Erythroblast (primary cell): ENCODE measurements around the gene HTT-AS.

Experiments used
- DNase-seq, 2 experiments: peaks; one replicate each; lab custom pipeline; 2025; lab: John Stamatoyannopoulos, UW
- GATA1 ChIP-seq: IDR thresholded peaks from 2 replicates; pipeline ENCODE4 v1.6.1; 2011; ENCODE audit warnings: low read depth, mild to moderate bottlenecking, control low read depth, low read length, moderate library complexity
- POLR2A ChIP-seq: IDR thresholded peaks from 2 replicates; pipeline ENCODE4 v1.6.1; 2011; ENCODE audit warnings: mild to moderate bottlenecking, low read length

Gene HTT-AS

DNA sequence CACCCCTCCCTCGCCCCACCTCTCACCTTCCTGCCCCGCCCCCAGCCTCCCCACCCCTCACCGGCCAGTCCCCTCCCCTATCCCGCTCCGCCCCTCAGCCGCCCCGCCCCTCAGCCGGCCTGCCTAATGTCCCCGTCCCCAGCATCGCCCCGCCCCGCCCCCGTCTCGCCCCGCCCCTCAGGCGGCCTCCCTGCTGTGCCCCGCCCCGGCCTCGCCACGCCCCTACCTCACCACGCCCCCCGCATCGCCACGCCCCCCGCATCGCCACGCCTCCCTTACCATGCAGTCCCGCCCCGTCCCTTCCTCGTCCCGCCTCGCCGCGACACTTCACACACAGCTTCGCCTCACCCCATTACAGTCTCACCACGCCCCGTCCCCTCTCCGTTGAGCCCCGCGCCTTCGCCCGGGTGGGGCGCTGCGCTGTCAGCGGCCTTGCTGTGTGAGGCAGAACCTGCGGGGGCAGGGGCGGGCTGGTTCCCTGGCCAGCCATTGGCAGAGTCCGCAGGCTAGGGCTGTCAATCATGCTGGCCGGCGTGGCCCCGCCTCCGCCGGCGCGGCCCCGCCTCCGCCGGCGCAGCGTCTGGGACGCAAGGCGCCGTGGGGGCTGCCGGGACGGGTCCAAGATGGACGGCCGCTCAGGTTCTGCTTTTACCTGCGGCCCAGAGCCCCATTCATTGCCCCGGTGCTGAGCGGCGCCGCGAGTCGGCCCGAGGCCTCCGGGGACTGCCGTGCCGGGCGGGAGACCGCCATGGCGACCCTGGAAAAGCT lies at the start of gene HTT-AS, which contains the start of gene HTT:
HTT-AS (minus strand) TSS at position 461 of the 768 bp plus-strand sequence.
HTT (plus strand) TSS at position 604 of the 768 bp plus-strand sequence; CDS start at position 749, 145 bp downstream.
- TF ChIP-seq POLR2A (peak; percentile 63), GATA1 (no peak)
- DNase-seq, result peak; percentile 96 to 98

DNA sequence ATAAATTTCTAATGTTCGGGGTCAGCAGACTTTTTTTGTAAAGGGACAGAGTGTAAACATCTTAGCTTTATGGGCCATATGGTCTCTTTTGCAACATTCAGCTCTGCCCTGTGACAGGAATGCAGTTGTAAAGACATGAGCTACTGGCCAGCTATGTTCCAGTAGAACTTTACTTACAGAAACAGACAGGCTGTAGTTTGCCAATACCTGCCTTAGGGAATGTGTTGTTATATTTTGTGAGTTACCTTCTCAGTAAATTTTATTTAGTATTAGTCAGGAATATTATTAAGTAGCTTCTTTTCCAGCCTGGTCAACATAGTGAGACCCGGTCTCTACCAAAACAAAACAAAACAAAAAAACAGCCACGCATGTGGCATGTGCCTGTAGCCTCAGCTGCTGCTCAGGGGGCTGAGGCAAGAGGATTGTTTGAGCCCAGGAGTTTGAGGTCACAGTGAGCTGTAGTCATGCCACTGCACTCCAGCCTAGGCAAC lies 48.9 kb upstream of the HTT-AS start:
- no peak for DNase-seq
- no peak for TF ChIP-seq POLR2A

DNA sequence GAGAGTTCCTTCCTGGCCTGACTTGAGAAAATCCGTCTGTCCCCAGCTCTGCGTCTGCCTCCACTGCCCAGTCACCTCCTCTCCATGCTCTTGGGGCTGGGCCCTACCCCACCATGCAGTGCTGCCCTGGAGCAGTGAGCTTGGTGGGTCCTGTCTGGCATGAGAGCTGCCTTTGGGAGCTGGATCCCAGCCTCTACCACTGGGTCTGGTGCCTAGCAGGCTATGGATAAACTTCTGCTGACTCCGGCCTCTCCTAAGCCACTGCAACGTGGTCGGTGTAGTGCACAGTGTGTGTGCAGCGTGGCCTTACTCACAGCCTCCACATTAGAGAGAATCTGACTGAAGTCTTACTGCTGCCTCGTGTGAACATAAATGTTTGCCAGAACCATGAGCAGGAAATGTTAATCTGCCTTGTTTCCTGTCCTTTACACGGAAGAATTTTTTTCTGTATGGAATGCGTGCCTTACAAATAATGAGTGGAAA lies 47.8 kb upstream of the HTT-AS start:
- DNase-seq, result no peak
- TF ChIP-seq GATA1 (no peak), POLR2A (no peak)

DNA sequence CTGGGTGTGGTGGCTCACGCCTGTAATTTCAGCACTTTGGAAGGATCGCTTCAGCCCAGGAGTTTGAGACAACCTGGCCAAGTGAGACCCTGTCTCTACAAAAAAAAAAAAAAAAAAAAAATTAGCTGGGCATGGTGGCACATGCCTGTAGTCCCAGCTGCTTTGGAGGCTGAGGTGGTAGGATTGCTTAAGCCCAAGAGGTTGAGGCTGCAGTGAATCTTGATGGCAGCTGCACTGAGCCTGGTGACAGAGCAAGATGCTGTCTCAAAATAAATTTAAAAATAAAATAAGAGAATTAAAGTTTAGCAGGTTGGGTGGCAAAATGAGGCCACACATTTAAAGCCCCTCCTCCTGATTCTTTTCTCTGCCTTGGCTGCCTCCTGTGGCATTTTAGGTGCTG lies 47.3 kb upstream of the HTT-AS start:
- TF ChIP-seq POLR2A, result no peak
- TF ChIP-seq GATA1, result no peak
- DNase-seq, result no peak

DNA sequence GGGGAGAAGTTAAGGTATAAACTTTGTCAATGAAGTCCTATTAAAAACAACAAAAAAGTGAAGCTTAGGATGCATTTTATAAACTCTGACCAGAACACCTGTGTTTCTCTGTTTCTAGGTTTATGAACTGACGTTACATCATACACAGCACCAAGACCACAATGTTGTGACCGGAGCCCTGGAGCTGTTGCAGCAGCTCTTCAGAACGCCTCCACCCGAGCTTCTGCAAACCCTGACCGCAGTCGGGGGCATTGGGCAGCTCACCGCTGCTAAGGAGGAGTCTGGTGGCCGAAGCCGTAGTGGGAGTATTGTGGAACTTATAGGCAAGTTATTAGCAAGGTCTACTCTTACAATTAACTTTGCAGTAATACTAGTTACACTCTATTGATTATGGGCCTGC lies 46.8 kb upstream of the HTT-AS start:
- no peak for DNase-seq
- no peak for TF ChIP-seq POLR2A
- no peak for TF ChIP-seq GATA1

DNA sequence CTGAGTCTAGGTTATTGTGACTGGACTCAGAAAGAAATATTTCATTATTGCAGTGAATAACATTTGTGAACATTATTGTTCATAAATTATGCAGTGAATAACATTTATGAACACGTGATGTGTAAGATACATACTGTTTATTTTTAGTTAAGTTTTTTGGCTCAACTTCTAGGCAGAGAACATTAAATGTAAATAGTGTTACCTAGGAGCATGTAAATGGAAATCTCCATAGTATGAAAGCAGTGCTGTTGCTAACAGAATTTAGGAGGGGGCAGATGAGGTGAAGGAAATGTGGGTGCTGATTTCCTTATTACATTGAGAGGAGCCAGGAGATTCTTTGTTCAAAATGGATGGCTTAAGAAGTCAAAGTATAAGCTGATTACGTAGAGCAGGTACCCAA lies 45.1 kb upstream of the HTT-AS start:
- DNase-seq, result no peak
- TF ChIP-seq GATA1 (no peak), POLR2A (no peak)

DNA sequence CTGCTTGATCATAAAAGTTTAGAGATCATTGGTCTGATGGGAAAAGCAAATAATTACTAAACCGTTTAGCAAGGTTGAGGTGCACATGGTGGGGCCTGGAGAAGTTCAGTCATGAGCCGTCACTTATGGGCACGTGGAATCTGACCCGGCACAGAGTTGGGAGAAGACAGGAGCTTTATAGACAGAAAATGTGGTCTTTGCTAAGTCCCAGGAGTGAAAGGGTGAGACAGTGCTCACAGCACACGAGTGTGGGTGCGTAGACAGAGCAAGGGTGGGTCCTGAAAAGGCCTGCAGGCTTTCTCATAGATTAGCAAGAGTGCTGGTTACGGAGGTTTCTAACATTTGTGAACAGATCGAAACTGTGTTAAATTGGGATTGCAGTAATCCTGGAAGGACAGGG lies 44.0 kb upstream of the HTT-AS start:
- DNase-seq, result no peak
- TF ChIP-seq GATA1 (no peak), POLR2A (no peak)

DNA sequence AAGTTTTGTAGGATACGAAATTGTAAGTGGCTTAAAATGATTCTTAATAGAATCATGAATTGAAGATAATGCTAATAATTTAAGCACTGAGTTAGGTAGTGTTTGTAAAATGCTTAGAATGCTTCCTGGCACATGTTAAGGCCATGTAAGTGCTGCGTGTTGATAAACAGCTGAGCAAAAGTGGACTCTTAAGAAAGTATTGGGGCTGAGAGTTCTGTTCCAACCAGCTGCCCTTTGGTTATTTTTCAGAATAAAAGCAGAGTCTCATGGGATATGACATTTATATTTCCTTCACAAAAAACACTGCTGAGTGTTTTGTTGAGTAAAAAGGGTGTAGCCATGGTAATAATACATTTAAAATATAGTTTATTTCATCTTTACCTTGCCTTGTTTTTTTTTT lies 42.6 kb upstream of the HTT-AS start:
- no peak for DNase-seq
- TF ChIP-seq GATA1 (no peak), POLR2A (no peak)

DNA sequence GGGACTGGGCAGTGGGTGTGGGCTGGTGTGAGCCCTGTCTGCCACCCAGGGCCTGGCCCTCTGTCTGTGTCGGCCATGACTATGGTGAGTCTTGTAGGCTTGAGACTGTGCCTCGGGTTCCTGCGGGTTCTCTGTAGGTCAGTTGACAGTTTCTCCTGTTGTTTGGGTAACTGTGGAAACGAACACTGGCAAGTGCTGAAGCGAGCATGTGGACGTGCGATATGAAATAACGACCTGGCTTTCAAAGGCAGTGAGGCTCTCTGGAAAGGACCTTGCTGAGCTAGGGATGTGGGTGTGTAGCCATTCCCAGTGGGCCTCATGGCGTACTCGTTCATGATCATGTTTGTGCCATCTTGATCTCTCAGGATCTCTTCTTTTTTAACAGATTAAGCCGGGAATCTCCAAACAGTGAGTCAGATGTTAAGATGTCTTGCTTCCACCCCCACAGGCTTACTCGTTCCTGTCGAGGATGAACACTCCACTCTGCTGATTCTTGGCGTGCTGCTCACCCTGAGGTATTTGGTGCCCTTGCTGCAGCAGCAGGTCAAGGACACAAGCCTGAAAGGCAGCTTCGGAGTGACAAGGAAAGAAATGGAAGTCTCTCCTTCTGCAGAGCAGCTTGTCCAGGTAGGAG lies 41.4 kb upstream of the HTT-AS start:
- DNase-seq, result no peak
- TF ChIP-seq GATA1 (no peak), POLR2A (no peak)

DNA sequence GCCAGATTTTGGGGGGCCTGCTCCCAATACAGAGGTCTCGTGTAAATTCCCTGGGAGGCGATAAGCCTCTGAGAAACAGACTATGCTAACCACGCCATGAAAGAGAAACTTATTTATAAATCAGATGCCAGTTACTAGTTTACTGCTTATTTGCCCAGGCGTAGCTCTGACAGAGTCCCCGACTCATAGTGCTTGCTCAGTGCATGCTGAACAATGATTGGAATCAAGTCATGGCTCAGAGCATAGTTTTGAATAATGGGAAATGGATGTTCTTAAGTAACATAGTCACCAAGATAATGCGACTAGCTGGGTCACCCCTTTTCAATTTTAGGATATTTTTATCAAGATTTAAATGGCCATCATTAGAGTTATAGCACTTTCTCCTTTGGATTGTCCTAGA lies 40.0 kb upstream of the HTT-AS start:
- TF ChIP-seq POLR2A (no peak), GATA1 (no peak)
- DNase-seq, result no peak

- TF ChIP-seq GATA1 (no peak), POLR2A (no peak)
- no peak for DNase-seq
Measured at GRCh38 chr4:3112609-3113469, 38.5 kb upstream of the HTT-AS start.

GRCh38 chr4:3112201-3112600 lies 37.9 kb upstream of the HTT-AS start:
- no peak for DNase-seq
- TF ChIP-seq GATA1 (no peak), POLR2A (no peak)

DNA sequence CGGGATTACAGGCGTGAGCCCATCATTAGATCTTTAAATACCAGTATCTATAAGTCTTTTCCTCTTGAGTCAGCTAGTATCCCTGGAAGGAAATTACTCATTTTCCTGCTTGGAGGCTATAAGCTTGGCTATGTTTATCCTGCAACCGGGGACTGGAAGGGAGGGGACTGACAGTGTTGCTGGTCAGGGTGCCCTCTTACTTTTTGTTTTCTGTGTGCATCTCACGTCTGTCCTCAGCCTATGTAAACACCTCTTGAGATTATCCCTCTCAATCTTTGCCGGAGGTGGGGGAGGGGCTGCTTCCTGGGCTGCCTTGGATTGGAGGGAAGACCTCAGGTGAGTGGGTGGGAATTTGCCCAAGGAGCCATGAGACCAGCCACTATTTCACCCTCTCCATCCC lies 37.1 kb upstream of the HTT-AS start:
- TF ChIP-seq GATA1 (no peak), POLR2A (no peak)
- DNase-seq, result no peak

DNA sequence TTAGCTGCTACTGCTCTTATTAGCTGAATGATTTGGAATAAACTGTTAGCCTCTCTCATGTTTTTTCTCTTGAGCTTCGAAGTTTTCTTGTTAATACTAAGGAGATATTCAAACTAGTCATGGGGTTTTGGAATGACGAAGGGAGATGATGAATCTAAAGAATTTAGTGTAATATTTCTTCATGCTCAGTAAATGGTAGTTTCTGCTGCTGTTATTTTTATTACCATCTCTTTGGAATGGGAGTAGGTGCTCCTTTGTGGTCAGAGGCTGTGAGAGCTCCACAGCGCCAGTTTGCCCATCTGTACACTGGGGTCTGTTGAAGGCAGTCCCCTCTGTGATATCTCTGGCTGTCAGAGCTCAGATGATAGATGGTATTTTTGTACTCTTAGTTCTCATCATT lies 33.9 kb upstream of the HTT-AS start:
- TF ChIP-seq POLR2A (no peak), GATA1 (no peak)
- DNase-seq, result no peak
